Nephron progenitor cell (in vitro differentiated cells): Measurements from ENCODE around the gene RERE.

Experiments
- DNase-seq: peaks from one replicate; pipeline ENCODE4 v3.0.0; 2021
- H3K27ac Mint-ChIP-seq: 2 replicates; pipeline ENCODE4 v1.8.0; 2021; ENCODE audit warnings: mild to moderate bottlenecking, moderate library complexity, mixed read lengths
- H3K27me3 Mint-ChIP-seq: 2 replicates; pipeline ENCODE4 v1.8.0; 2021; ENCODE audit warnings: mild to moderate bottlenecking, low read depth, mixed read lengths; ENCODE audit not compliant: poor library complexity
- H3K36me3 Mint-ChIP-seq: 2 replicates; pipeline ENCODE4 v1.8.0; 2021; ENCODE audit warnings: low read depth, mixed read lengths
- H3K4me1 Mint-ChIP-seq: 2 replicates; pipeline ENCODE4 v1.8.0; 2021; ENCODE audit warnings: mixed read lengths
- H3K4me3 Mint-ChIP-seq: 2 replicates; pipeline ENCODE4 v1.8.0; 2021; ENCODE audit warnings: mild to moderate bottlenecking, moderate library complexity, mixed read lengths
- H3K9me3 Mint-ChIP-seq: 2 replicates; pipeline ENCODE4 v1.8.0; 2021; ENCODE audit warnings: mild to moderate bottlenecking, moderate library complexity, mixed read lengths
- TF ChIP-seq, protein P1 (sequence below): fragments of 200-600 bp; sonication (generic); IDR thresholded peaks from 2 replicates; pipeline ENCODE4 v1.5.0; 2021; ENCODE audit warnings: antibody characterized with exemption

The RERE gene

DNA sequence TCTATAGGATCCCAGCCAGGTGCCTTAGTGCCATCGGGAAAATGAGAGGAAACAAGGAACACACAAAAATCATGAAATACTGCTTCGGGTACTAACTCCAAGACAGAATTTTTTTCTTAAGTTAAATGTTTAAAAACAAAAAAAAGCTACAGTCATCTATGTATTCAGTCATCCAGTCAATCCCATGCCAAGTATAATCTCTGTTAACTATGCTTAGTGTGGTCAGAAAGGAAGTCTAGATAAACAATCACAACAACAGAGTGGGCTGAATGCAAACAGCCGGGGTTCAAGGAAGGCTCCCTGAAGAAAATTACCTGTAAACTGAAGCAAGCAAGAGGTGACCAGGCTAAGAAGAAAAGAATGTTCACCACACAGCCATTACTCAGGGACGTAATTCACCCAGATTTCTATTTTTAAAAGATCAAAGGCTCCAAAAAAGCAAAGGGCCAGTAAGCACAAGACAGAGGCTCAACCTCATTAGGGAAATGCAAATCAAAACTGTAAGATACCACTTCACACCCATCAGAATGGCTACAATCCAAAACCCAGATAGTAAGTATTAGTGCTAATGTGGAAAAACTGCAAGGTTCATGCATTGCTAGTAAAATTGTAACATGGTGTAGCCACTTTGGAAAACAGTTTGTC is 53.0 kb downstream of the RERE start:
- Mint-ChIP-seq H3K4me3 (no peak overlapping the region), H3K27me3 (no peaks in the 10 kb centered on the region)

DNA sequence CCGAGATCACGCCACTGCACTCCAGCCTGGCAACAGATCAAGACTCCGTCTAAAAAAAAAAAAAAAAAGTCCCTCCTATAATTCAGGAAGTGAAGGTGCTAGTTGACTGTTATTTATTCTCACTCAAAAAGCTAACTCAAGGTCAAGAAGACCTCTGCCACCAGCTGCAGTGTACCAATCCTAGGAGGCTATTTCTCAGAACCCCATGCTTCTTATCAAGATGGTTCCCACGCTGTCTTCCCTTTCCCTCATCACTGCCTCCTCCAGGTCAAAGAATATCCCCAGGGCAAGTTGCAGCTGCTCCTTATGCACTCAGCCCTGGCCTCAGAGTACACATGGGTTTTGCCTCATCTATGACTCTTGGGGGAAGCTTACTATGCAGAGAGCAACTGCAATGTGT is 53.6 kb downstream of the RERE start:
- no peaks in the 10 kb centered on the region for H3K27me3 Mint-ChIP-seq
- H3K4me3 Mint-ChIP-seq: no peak overlapping the region
- no peak for DNase-seq
- peaks cover 29% of the 10 kb centered on the region for H3K4me1 Mint-ChIP-seq
- TF ChIP-seq, protein P1, sequence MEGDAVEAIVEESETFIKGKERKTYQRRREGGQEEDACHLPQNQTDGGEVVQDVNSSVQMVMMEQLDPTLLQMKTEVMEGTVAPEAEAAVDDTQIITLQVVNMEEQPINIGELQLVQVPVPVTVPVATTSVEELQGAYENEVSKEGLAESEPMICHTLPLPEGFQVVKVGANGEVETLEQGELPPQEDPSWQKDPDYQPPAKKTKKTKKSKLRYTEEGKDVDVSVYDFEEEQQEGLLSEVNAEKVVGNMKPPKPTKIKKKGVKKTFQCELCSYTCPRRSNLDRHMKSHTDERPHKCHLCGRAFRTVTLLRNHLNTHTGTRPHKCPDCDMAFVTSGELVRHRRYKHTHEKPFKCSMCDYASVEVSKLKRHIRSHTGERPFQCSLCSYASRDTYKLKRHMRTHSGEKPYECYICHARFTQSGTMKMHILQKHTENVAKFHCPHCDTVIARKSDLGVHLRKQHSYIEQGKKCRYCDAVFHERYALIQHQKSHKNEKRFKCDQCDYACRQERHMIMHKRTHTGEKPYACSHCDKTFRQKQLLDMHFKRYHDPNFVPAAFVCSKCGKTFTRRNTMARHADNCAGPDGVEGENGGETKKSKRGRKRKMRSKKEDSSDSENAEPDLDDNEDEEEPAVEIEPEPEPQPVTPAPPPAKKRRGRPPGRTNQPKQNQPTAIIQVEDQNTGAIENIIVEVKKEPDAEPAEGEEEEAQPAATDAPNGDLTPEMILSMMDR: no peak
- H3K27ac Mint-ChIP-seq: peak overlapping the region; percentile 23
- peaks cover 67% of the 10 kb centered on the region for H3K36me3 Mint-ChIP-seq
- peaks cover 8% of the 10 kb centered on the region for H3K9me3 Mint-ChIP-seq

More for the DNA sequence above, 53.0 kb downstream of the RERE start:
- TF ChIP-seq, protein P1: no peak
- Mint-ChIP-seq H3K27ac (peak overlapping the region; percentile 23), H3K4me1 (peaks cover 29% of the 10 kb centered on the region), H3K9me3 (peaks cover 8% of the 10 kb centered on the region), H3K36me3 (peaks cover 67% of the 10 kb centered on the region)
- no peak for DNase-seq

DNA sequence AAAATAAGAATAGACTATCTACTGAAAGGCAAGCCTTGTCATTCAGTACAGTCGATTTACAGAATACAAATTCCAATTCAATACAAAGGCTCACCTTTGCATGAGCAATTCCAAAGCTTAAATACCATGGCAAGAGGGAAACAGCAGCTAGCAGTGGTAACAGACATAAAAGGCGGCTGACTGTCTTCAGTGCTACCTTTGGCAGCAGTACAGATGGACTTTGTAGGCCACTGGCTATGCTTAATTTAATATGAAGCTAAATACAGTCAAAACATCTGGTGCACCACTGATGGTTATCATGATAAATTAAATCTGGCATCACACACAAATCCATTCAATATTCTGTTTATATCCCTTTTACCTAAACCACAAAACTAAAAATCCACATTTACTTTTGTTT is 62.4 kb downstream of the RERE start:
- Mint-ChIP-seq H3K27me3 (no peaks in the 10 kb centered on the region), H3K4me3 (no peak overlapping the region), H3K36me3 (peaks cover 32% of the 10 kb centered on the region), H3K4me1 (peaks cover 18% of the 10 kb centered on the region), H3K27ac (no peak overlapping the region), H3K9me3 (peaks cover 19% of the 10 kb centered on the region)
- no peak for DNase-seq
- TF ChIP-seq, protein P1: no peak

DNA sequence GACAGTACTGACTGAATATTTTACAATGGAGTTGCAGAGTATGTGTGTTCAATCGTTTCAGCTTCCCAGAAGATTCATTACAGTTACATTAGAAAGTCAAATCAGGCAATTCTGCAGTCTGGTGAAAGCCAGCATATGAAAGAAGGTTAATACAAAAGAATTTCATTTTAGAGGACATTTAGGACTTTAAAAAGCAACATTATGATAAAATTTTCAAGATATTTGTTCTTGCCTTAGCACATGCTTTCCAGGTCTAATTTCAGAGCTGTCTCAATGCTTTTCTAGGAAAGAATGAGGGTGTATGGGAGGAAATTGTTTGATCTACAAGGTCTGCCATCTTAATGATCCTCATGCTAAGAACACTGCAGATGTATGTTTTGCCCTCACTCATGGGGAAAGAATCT is 63.2 kb downstream of the RERE start:
- H3K27me3 Mint-ChIP-seq: no peaks in the 10 kb centered on the region

DNA sequence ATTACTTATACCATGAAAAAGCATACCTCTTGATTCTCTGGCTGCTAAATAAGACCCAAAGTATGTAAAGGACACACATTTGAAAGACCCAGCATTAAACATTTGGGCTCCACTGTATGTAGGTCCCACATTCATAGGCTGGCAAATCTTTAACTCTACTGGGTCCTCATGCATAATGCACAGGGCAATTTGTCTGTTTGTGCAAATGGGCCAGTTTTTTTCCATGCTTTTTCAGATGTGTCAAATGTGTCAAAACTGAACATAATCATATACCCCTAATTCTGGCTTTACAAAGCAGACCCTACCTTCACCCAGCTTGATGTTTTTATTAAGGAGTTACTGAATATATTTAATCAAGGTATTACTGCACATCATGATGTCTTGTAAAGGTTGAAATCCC is 63.7 kb downstream of the RERE start:
- Mint-ChIP-seq H3K4me3 (no peak overlapping the region), H3K27me3 (no peaks in the 10 kb centered on the region), H3K36me3 (peaks cover 33% of the 10 kb centered on the region), H3K27ac (no peak overlapping the region), H3K4me1 (peaks cover 18% of the 10 kb centered on the region), H3K9me3 (peaks cover 15% of the 10 kb centered on the region)
- no peak for DNase-seq
- TF ChIP-seq, protein P1: no peak

More for the DNA sequence above, 63.2 kb downstream of the RERE start:
- Mint-ChIP-seq H3K4me1 (peaks cover 18% of the 10 kb centered on the region), H3K9me3 (peaks cover 15% of the 10 kb centered on the region), H3K27ac (no peak overlapping the region), H3K36me3 (peaks cover 32% of the 10 kb centered on the region), H3K4me3 (no peak overlapping the region)
- TF ChIP-seq, protein P1: no peak
- DNase-seq: no peak
